Activated T-helper 1 cell treated with anti-CD3 and anti-CD28 coated beads, Interleukin-12 subunit alpha, Interleukin-12 subunit beta, Interleukin-2, Interleukin-4 antibody, amounts not matched to agents 30 ng/mL and 10 ng/mL and 1 ng/mL, durations not matched to agents 14 hours and 24 hours and 36 hours (primary cell): ENCODE data around the gene IGF2. TPM values are rescaled to one million over a fixed set of nuclear protein-coding genes. Genes with fewer than 3 reads are reported as not detected.
"Not testable (repeated sequence)": the region's sequence is repeated elsewhere in the genome, so short reads cannot be mapped to it uniquely, and the experiment has no call there.

Experiments
- DNase-seq: peaks from one replicate; pipeline ENCODE4 v3.0.0; 2021; ENCODE audit warnings: low spot score
- H3K27ac Mint-ChIP-seq: one replicate; pipeline ENCODE4 v1.8.0; 2021; ENCODE audit warnings: mild to moderate bottlenecking, mixed read lengths
- H3K27me3 Mint-ChIP-seq: one replicate; pipeline ENCODE4 v1.8.0; 2022; ENCODE audit warnings: mild to moderate bottlenecking, moderate library complexity, mixed read lengths; ENCODE audit not compliant: insufficient read depth
- H3K36me3 Mint-ChIP-seq: one replicate; pipeline ENCODE4 v1.8.0; 2021; ENCODE audit warnings: low read depth, mixed read lengths
- H3K4me1 Mint-ChIP-seq: one replicate; pipeline ENCODE4 v1.8.0; 2021; ENCODE audit warnings: low read depth, mixed read lengths
- H3K4me3 Mint-ChIP-seq: one replicate; pipeline ENCODE4 v1.8.0; 2021; ENCODE audit warnings: mild to moderate bottlenecking, moderate library complexity, mixed read lengths
- H3K9me3 Mint-ChIP-seq: one replicate; pipeline ENCODE4 v1.8.0; 2021; ENCODE audit warnings: mixed read lengths
- intact Hi-C: fragments of 100-400 bp; cut with micrococcal nuclease; formaldehyde crosslinking; loops from one replicate; pipeline ENCODE4 v1.15.1; 2024
- total RNA-seq: library from RNA; stranded (reverse); gene quantifications from 2 replicates; pipeline ENCODE4 v1.2.3, GENCODE V29; 2022

The IGF2 gene
- 1.2 and 1.5 TPM in 2 replicates for total RNA-seq

DNA sequence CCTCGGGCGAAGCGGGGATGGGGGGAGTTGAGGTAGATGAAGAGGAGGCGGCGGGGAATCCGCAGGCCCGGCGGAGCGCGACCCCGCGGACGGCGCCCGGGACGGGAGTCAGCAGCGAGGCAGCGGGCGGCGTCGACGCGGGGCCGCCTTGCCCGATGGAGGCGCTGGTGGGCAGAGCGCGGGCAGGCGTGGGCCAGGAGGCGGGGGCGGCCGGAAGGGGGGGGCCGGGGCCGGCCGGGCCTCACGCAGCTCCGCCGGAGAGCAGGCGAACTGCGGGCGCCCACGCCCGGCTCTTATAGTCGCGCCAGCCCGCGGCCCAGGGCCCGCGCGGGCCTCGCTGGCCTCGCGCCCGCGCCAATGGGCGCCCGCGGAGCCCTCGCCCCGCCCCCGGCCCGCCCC, at the start of gene IGF2:
Gene IGF2, minus strand, starts transcription at position 267 of the 399 bp plus-strand sequence. CDS start 3,866 bp downstream, outside the sequence.
- Mint-ChIP-seq H3K27ac (peak within 1 kb of the TSS; percentile 65), H3K4me3 (peak within 1 kb of the TSS; percentile 39), H3K4me1 (peaks cover 12% of the 10 kb centered on the region), H3K9me3 (no peaks in the 10 kb centered on the region), H3K36me3 (no peaks in the 10 kb centered on the region), H3K27me3 (peaks cover 52% of the 10 kb centered on the region)
- DNase-seq = no peak
- intact Hi-C loops = no loop called here

DNA sequence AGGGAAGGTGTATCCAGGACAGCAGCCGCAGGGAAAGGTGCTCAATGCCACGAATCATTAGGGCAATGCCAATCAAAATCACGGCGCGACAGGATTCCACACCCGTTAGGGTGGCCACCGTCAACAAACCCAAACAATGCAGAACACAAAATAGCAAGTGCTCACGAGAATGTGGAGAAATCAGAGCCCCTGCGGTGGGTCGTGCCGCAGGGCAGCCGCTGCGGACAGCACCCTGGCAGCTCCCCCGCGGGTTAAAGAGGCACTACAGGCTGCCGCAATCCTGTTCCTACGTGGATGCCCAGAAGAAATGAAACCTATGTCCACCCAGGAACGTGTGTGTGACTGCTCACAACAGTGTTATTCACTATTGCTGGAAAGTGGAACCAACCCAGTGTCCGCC, 49.6 kb upstream of the IGF2 start:
- intact Hi-C loops = no loop called here
- Mint-ChIP-seq H3K27ac (no peak overlapping the region), H3K9me3 (no peaks in the 10 kb centered on the region), H3K36me3 (no peaks in the 10 kb centered on the region), H3K27me3 (peaks cover 5% of the 10 kb centered on the region), H3K4me3 (no peak overlapping the region), H3K4me1 (no peaks in the 10 kb centered on the region)
- no peak for DNase-seq

- Mint-ChIP-seq H3K4me3 (no peak overlapping the region), H3K27ac (no peak overlapping the region), H3K9me3 (no peaks in the 10 kb centered on the region), H3K36me3 (no peaks in the 10 kb centered on the region), H3K4me1 (no peaks in the 10 kb centered on the region), H3K27me3 (peaks cover 7% of the 10 kb centered on the region)
- intact Hi-C loops = no loop called here
- DNase-seq = no peak
Observed at GRCh38 chr11:2187280-2187707, 48.1 kb upstream of the IGF2 start.

- Mint-ChIP-seq H3K27ac (no peak overlapping the region), H3K4me1 (no peaks in the 10 kb centered on the region), H3K27me3 (peaks cover 7% of the 10 kb centered on the region), H3K4me3 (no peak overlapping the region), H3K9me3 (no peaks in the 10 kb centered on the region), H3K36me3 (no peaks in the 10 kb centered on the region)
- DNase-seq = no peak
- intact Hi-C loops = loop anchor here (1.0 kb wide), 1 partner anchor 234 kb away; no protein-coding TSS in a partner anchor
Observed at GRCh38 chr11:2186669-2187279, 47.6 kb upstream of the IGF2 start.

DNA sequence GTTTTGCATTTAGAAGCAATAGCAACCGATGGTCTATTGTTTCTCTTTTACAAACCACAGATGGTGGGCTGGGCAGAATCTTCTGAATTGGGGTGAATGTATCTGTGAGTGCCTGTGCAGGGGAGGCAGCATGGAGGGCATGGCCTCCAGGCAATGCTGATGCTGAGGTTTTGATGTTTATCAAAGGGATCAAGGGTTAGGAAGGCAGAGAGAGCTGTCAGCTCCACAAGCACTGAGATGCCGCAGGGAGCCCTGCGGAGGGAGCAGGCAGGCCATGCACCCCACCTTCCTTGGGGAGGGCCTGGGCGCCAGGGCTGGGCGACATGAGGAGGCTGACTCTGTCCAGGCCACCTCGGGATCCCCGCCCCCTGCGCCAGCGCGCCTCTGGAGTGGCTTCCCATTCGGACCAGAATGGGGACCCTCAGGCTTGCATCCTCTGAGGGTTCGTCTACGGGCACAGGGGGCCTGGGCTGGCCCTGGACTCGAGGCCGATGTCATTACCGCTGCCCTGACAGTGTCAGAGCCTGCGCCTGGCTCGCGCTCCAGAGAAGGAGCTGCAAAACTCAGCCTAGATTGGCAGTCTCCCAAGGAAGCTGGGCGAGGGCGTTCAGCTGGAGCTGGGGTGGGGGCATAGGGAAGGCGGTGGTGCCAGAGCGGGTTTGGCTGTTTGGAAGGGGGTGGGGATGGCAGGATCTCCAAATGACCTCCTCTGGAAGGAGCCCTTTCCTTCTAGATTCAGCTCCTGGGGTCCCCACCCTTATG, 46.3 kb upstream of the IGF2 start:
- Mint-ChIP-seq H3K4me1 (no peaks in the 10 kb centered on the region), H3K9me3 (no peaks in the 10 kb centered on the region), H3K4me3 (no peak overlapping the region), H3K27me3 (peaks cover 7% of the 10 kb centered on the region), H3K27ac (no peak overlapping the region), H3K36me3 (no peaks in the 10 kb centered on the region)
- DNase-seq = no peak
- intact Hi-C loops = loop anchor here (1.0 kb wide), 1 partner anchor 235 kb away; no protein-coding TSS in a partner anchor

- H3K27ac Mint-ChIP-seq = no peak overlapping the region
- H3K4me3 Mint-ChIP-seq = no peak overlapping the region
- no peak for DNase-seq
- H3K9me3 Mint-ChIP-seq = no peaks in the 10 kb centered on the region
- peaks cover 5% of the 10 kb centered on the region for H3K27me3 Mint-ChIP-seq
- no peaks in the 10 kb centered on the region for H3K4me1 Mint-ChIP-seq
- no peaks in the 10 kb centered on the region for H3K36me3 Mint-ChIP-seq
- intact Hi-C loops = no loop called here
Observed at GRCh38 chr11:2182692-2183474, 43.7 kb upstream of the IGF2 start.

DNA sequence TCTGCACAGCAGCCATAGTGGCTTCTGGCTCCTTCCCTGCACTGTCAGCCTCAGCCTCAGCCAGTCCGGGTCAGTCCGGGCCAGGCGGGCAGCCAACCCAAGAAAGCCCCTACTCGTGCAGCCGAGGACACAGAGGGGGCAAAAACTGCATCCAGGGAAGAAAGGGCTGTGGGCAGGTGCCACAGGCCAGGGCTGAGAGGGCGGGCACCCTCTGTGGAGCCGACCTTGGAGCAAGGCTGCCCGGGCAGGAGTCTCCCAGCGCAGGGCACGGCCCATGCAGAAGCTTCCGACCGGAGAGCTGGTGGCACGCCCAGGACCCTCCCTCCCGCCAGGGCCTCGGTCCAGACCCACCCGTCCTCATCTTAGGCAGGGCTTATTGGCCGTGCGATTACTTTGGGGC, 42.9 kb upstream of the IGF2 start:
- Mint-ChIP-seq H3K9me3 (no peaks in the 10 kb centered on the region), H3K27me3 (peaks cover 5% of the 10 kb centered on the region), H3K36me3 (no peaks in the 10 kb centered on the region), H3K27ac (no peak overlapping the region), H3K4me3 (no peak overlapping the region), H3K4me1 (no peaks in the 10 kb centered on the region)
- intact Hi-C loops = no loop called here
- DNase-seq = no peak

DNA sequence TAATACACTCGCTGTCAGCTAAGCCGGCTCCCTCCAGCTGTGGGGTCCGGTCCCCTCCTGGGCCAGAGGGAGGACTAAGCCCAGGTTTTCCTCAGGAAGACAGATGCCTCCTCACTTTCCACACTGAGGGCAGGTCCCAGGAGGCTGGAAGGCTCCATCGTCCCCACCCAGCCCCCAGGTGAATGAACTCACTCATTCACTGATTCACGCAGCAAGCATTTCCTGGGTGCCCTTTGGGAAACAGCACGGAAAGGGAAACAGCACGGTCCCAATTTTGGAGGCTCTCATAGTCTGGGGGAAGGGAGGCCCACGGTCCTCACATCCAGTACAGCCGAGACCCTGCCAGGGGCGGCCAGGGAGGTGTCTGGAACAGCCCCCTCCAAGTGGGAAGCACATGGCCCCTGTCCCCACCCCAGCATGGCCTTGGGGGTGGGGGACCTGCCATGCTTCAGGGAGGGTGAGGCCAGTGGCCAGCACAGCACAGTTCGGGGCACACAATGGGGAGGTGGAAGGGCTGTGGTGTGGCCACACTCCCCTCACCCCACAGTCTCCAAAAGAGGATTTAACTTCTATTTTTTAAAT, 41.7 kb upstream of the IGF2 start:
- Mint-ChIP-seq H3K4me1 (no peaks in the 10 kb centered on the region), H3K9me3 (no peaks in the 10 kb centered on the region), H3K4me3 (no peak overlapping the region), H3K27ac (no peak overlapping the region), H3K36me3 (no peaks in the 10 kb centered on the region), H3K27me3 (peaks cover 5% of the 10 kb centered on the region)
- DNase-seq = no peak
- intact Hi-C loops = no loop called here

- DNase-seq = no peak
- Mint-ChIP-seq H3K27ac (no peak overlapping the region), H3K27me3 (peaks cover 5% of the 10 kb centered on the region), H3K4me1 (no peaks in the 10 kb centered on the region), H3K36me3 (no peaks in the 10 kb centered on the region), H3K4me3 (no peak overlapping the region), H3K9me3 (no peaks in the 10 kb centered on the region)
- intact Hi-C loops = no loop called here
Observed at GRCh38 chr11:2180347-2180746, 41.2 kb upstream of the IGF2 start.

DNA sequence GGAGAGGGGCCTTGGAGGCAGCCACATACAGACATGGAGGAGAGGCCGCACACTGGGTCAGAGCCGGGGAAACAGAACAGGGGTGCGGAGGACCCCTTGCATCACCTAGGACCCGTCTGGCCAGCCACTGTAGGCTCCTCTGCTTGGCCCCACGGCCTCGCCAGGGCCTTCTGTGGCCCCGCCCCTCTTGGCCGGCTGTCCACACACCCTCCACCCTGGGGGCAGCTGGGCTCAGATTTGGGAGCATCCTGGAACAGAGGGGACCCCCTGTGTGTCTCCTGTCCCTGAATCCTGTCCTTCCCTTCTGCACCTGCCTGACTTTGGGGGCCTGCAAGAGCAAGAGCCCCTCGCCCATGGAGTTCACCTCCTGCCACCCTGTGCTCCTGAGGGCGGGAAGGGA, 40.3 kb upstream of the IGF2 start:
- H3K36me3 Mint-ChIP-seq = no peaks in the 10 kb centered on the region
- intact Hi-C loops = no loop called here
- H3K27ac Mint-ChIP-seq = no peak overlapping the region
- H3K4me3 Mint-ChIP-seq = no peak overlapping the region
- peaks cover 2% of the 10 kb centered on the region for H3K27me3 Mint-ChIP-seq
- no peaks in the 10 kb centered on the region for H3K4me1 Mint-ChIP-seq
- H3K9me3 Mint-ChIP-seq = no peaks in the 10 kb centered on the region
- DNase-seq = no peak

- intact Hi-C loops = no loop called here
- Mint-ChIP-seq H3K4me3 (no peak overlapping the region), H3K9me3 (no peaks in the 10 kb centered on the region), H3K27me3 (peaks cover 2% of the 10 kb centered on the region), H3K27ac (no peak overlapping the region), H3K4me1 (no peaks in the 10 kb centered on the region), H3K36me3 (no peaks in the 10 kb centered on the region)
- DNase-seq = no peak
Observed at GRCh38 chr11:2178906-2179494, 39.8 kb upstream of the IGF2 start.

- DNase-seq, H3K4me3 Mint-ChIP-seq, H3K36me3 Mint-ChIP-seq, H3K4me1 Mint-ChIP-seq, H3K27ac Mint-ChIP-seq, intact Hi-C loops, H3K9me3 Mint-ChIP-seq, H3K27me3 Mint-ChIP-seq: not testable (repeated sequence)
Observed at GRCh38 chr11:2178055-2178773, 39.0 kb upstream of the IGF2 start.
